ENCODE results near the gene SEPTIN7. TPM values are rescaled to one million over a fixed set of nuclear protein-coding genes. Genes with fewer than 3 reads are reported as not detected.

Gene SEPTIN7
- total RNA-seq (144 and 181 TPM in 2 replicates), polyA plus RNA-seq (374 and 576 TPM in 2 replicates), polyA minus RNA-seq (ENCODE audit: low replicate concordance) (8.5 and 31.9 TPM in 2 replicates)
- polyA plus RNA-seq (2012), result 303 and 433 TPM in 2 replicates

DNA sequence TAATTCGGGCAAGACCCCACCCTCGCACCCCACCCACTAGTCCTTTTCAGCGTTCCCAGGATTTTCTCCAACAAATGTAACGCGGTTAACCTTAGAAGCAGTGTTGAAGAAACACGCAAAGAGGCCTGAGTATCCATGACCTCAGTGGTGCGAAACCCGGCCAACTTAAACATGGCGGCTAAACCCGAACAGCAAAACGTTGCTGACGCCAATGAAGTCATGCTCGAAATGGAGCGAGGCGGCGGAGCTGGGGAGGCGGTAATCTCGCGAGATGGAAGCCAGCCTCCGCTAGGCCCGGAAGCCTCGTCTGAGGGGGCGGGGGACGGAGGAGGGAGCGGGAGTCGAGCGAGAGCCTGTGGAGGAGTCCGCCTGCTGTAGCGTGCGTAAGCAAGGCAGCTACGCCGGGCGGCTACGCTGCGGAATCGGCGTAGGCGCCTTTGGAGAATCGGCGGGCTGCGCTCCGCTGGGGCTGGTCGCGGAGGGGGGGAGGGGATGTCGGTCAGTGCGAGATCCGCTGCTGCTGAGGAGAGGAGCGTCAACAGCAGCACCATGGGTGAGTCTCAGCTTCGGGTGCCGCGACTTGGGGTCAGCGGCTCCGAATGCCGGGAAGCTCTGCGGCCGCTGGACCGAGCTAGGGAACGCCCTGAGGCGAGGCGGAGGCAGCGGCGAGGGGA, at the start of gene SEPTIN7:
Gene SEPTIN7 (plus strand): TSS at position 340 of the 674 bp plus-strand sequence. CDS start 153 bp downstream, at position 493.
- peak; percentile 98 to 99 for DNase-seq (ENCODE audit: low read depth in 2 of 2)
- H3K27ac ChIP-seq (ENCODE audit: insufficient read depth, low read length), result peak within 1 kb of the TSS; percentile 94
- H3K79me2 ChIP-seq (ENCODE audit: control insufficient read depth, insufficient read depth, low read length), result peaks cover 43% of the 10 kb centered on the region
- H4K20me1 ChIP-seq (ENCODE audit: control insufficient read depth, extremely low read depth, insufficient read depth, low read length), result peaks cover 4% of the 10 kb centered on the region
- no peaks in the 10 kb centered on the region for H3K36me3 ChIP-seq (ENCODE audit: control insufficient read depth, insufficient read depth, low read length)
- peak within 1 kb of the TSS; percentile 94 for H3K4me2 ChIP-seq (ENCODE audit: extremely low read depth, insufficient read depth, low read length)
- H3K9me3 ChIP-seq (ENCODE audit: control insufficient read depth, insufficient read depth, low read depth, low read length), result no peaks in the 10 kb centered on the region
- peak within 1 kb of the TSS; percentile 94 for H3K9ac ChIP-seq (ENCODE audit: insufficient read depth, low read length)
- TF ChIP-seq, protein P1, sequence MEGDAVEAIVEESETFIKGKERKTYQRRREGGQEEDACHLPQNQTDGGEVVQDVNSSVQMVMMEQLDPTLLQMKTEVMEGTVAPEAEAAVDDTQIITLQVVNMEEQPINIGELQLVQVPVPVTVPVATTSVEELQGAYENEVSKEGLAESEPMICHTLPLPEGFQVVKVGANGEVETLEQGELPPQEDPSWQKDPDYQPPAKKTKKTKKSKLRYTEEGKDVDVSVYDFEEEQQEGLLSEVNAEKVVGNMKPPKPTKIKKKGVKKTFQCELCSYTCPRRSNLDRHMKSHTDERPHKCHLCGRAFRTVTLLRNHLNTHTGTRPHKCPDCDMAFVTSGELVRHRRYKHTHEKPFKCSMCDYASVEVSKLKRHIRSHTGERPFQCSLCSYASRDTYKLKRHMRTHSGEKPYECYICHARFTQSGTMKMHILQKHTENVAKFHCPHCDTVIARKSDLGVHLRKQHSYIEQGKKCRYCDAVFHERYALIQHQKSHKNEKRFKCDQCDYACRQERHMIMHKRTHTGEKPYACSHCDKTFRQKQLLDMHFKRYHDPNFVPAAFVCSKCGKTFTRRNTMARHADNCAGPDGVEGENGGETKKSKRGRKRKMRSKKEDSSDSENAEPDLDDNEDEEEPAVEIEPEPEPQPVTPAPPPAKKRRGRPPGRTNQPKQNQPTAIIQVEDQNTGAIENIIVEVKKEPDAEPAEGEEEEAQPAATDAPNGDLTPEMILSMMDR (conservative IDR thresholded peaks at IDR 0.05 in 1 of 2, IDR thresholded peaks at IDR 0.05 in 1 of 2; ENCODE audit: low read depth in 1 of 2, low read length in 2 of 2), result no peak
- no peak for TF ChIP-seq EZH2 (IDR thresholded peaks at IDR 0.05; ENCODE audit: low read length, missing control alignments)
- peak within 1 kb of the TSS; percentile 95 for H2AFZ ChIP-seq (ENCODE audit: low read length)
- peaks cover 2% of the 10 kb centered on the region for H3K4me1 ChIP-seq (ENCODE audit: control insufficient read depth, extremely low read depth, insufficient read depth, low read length)
- no peaks in the 10 kb centered on the region for H3K27me3 ChIP-seq (ENCODE audit: control insufficient read depth, insufficient read depth, low read length)
- peak within 1 kb of the TSS; percentile 85 to 93 (median 88) for H3K4me3 ChIP-seq (replicated peaks in 1 of 4; ENCODE audit: control extremely low read depth in 1 of 4, insufficient read depth in 1 of 4, low read depth in 3 of 4, low read length in 4 of 4)

DNA sequence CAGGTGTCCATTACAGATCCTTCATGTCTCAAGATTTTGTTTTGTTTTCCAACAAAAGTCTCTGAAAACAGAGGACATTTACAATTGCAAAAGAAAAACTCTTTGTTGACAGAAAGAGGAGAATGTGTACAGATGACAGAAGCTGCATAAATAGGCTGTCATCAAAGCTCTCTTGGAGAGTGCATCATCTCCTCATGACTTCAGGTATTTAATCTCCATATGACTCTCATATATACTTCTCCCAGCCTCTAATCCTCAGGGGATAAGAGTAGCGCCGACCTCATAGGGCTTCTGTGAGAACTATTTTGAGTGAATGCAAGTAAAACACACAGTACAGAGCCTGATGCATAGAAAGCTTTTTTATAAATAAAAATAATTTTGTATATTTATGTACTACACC, 48.1 kb upstream of the SEPTIN7 start:
- Histone ChIP-seq H2AFZ (ENCODE audit: low read length) (no peak overlapping the region), H3K36me3 (ENCODE audit: control insufficient read depth, insufficient read depth, low read length) (no peaks in the 10 kb centered on the region), H3K27me3 (ENCODE audit: control insufficient read depth, insufficient read depth, low read length) (no peaks in the 10 kb centered on the region), H3K79me2 (ENCODE audit: control insufficient read depth, insufficient read depth, low read length) (no peaks in the 10 kb centered on the region), H3K27ac (ENCODE audit: insufficient read depth, low read length) (no peak overlapping the region), H3K9ac (ENCODE audit: insufficient read depth, low read length) (no peak overlapping the region), H3K9me3 (ENCODE audit: control insufficient read depth, insufficient read depth, low read depth, low read length) (no peaks in the 10 kb centered on the region), H4K20me1 (ENCODE audit: control insufficient read depth, extremely low read depth, insufficient read depth, low read length) (no peaks in the 10 kb centered on the region), H3K4me3 (replicated peaks in 1 of 4; ENCODE audit: control extremely low read depth in 1 of 4, insufficient read depth in 1 of 4, low read depth in 3 of 4, low read length in 4 of 4) (no peak overlapping the region), H3K4me2 (ENCODE audit: extremely low read depth, insufficient read depth, low read length) (no peak overlapping the region), H3K4me1 (ENCODE audit: control insufficient read depth, extremely low read depth, insufficient read depth, low read length) (no peaks in the 10 kb centered on the region)
- DNase-seq (ENCODE audit: low read depth in 2 of 2), result no peak
- TF ChIP-seq, protein P1 (conservative IDR thresholded peaks at IDR 0.05 in 1 of 2, IDR thresholded peaks at IDR 0.05 in 1 of 2; ENCODE audit: low read depth in 1 of 2, low read length in 2 of 2), result no peak
- TF ChIP-seq EZH2 (IDR thresholded peaks at IDR 0.05; ENCODE audit: low read length, missing control alignments), result no peak

DNA sequence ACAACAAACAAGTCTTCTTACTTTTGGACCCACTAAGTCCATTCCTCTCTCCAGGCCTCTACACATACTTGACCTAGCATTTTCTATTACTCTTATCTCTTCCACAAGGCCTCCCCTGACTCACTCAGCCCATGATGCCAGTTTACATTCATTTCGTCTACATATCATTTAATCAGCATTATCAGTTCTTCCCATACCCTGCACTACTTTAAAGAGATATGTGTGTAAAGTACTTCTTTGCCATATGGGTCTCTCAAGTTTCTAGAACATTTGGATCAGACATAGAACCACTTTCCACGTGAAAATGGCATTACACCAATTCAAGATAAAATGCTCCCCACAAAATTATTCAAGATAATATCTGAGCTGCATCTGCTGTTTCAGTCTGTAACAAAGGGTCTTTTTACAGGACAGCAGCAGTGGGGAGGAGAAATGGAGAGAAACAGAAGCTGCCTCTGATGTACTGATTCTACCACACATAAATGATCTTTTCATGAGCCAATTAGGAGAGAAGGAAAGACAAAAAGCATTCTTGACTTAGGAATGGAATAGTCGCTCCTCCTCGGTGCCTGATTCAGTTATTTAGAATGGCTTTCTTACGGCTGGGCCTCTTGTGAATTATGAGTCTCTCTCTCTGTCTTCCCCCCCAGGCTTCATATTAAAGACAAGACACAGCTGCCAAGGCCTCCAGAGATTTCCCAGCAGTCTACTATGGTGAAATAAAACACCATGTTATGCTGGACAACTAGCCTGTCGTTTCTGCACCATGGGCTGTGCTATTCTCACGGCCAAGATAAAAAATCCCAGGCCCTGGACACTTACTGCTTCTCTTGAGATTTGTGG, 46.9 kb upstream of the SEPTIN7 start:
- Histone ChIP-seq H3K79me2 (ENCODE audit: control insufficient read depth, insufficient read depth, low read length) (no peaks in the 10 kb centered on the region), H3K9ac (ENCODE audit: insufficient read depth, low read length) (no peak overlapping the region), H3K27ac (ENCODE audit: insufficient read depth, low read length) (no peak overlapping the region), H3K27me3 (ENCODE audit: control insufficient read depth, insufficient read depth, low read length) (no peaks in the 10 kb centered on the region), H4K20me1 (ENCODE audit: control insufficient read depth, extremely low read depth, insufficient read depth, low read length) (no peaks in the 10 kb centered on the region), H3K4me2 (ENCODE audit: extremely low read depth, insufficient read depth, low read length) (no peak overlapping the region), H3K4me3 (replicated peaks in 1 of 4; ENCODE audit: control extremely low read depth in 1 of 4, insufficient read depth in 1 of 4, low read depth in 3 of 4, low read length in 4 of 4) (no peak overlapping the region), H3K4me1 (ENCODE audit: control insufficient read depth, extremely low read depth, insufficient read depth, low read length) (no peaks in the 10 kb centered on the region), H3K9me3 (ENCODE audit: control insufficient read depth, insufficient read depth, low read depth, low read length) (no peaks in the 10 kb centered on the region), H2AFZ (ENCODE audit: low read length) (no peak overlapping the region), H3K36me3 (ENCODE audit: control insufficient read depth, insufficient read depth, low read length) (no peaks in the 10 kb centered on the region)
- DNase-seq (ENCODE audit: low read depth in 2 of 2), result peak; percentile 34 to 80
- TF ChIP-seq EZH2 (IDR thresholded peaks at IDR 0.05; ENCODE audit: low read length, missing control alignments), result no peak
- TF ChIP-seq, protein P1 (conservative IDR thresholded peaks at IDR 0.05 in 1 of 2, IDR thresholded peaks at IDR 0.05 in 1 of 2; ENCODE audit: low read depth in 1 of 2, low read length in 2 of 2), result no peak

All from fibroblast of lung (primary cell).